ENCODE results near the gene MPZL1. TPM values are rescaled to one million over a fixed set of nuclear protein-coding genes. Genes with fewer than 3 reads are reported as not detected.

Gene MPZL1
- polyA plus RNA-seq, 2 of the 4 experiments (the other 2 are of a cell fraction) = 92.6 to 178 TPM

- Histone ChIP-seq H3K4me1 (peaks cover 63% of the 10 kb centered on the region), H3K27ac (peak overlapping the region in 1 of 2 experiments; percentile 10; a peak in 2 of 6 replicates), H3K4me2 (peak overlapping the region; percentile 47), H3K4me3 (no peak overlapping the region), H3K9me3 (no peaks in the 10 kb centered on the region)
- no peak for ATAC-seq
- no peak for FAIRE-seq
- TF ChIP-seq USF2 (IDR thresholded peaks at IDR 0.05) (no peak), ZNF302 (CRISPR knock-in tag; IDR thresholded peaks at IDR 0.05) (no peak), E2F6 (IDR thresholded peaks at IDR 0.05; ENCODE audit: borderline replicate concordance, low read depth) (no peak), FOSB (CRISPR knock-in tag; IDR thresholded peaks at IDR 0.05) (no peak), HDAC2 (IDR thresholded peaks at IDR 0.05) (no peak)
- ChIA-PET POLR2A (no interaction called here), CTCF (interaction anchor here (2.1 kb wide), 1 partner anchor 10 kb away, joined by 5 read pairs; no protein-coding TSS in a partner anchor)
- DNase-seq (ENCODE audit: low read depth in 1 of 2, low spot score in 1 of 2) = no peak
These were observed 30.6 kb downstream of the MPZL1 start for GRCh38 chr1:167752219-167752985.

- ATAC-seq (peak in 1 of 2 experiments; percentile 28; a peak in 3 of 6 replicates), DNase-seq (ENCODE audit: low read depth in 1 of 2, low spot score in 1 of 2) (no peak), FAIRE-seq (no peak)
- CTCF ChIA-PET = interaction anchor here (0.6 to 1.2 kb wide), 2 partner anchors 13 to 869 kb away, joined by 3 read pairs; no protein-coding TSS in a partner anchor
- H3K9me3 ChIP-seq = no peaks in the 10 kb centered on the region
- no peak overlapping the region for H3K4me3 ChIP-seq
- H3K27ac ChIP-seq = no peak overlapping the region
- TF ChIP-seq RARB (CRISPR knock-in tag; IDR thresholded peaks at IDR 0.05) = no peak
- no peak for TF ChIP-seq CHD2 (IDR thresholded peaks at IDR 0.05; ENCODE audit: low read length, partially characterized antibody)
- no peak for TF ChIP-seq CBX2 (IDR thresholded peaks at IDR 0.05; ENCODE audit: borderline replicate concordance, low read depth)
- TF ChIP-seq MYC (IDR thresholded peaks at IDR 0.05; ENCODE audit: borderline replicate concordance, low read length) = no peak
- POLR2A ChIA-PET = no interaction called here
- H3K4me1 ChIP-seq = peaks cover 33% of the 10 kb centered on the region
- WGBS (ENCODE audit: missing lambda C conversion rate) = 87% methylated on average over 3 of the region's 3 CpGs
- H3K4me2 ChIP-seq = no peak overlapping the region
These were observed 33.9 kb downstream of the MPZL1 start for GRCh38 chr1:167755654-167756053.

- ATAC-seq (peak in 1 of 2 experiments; percentile 31; a peak in 1 of 6 replicates), FAIRE-seq (no peak), DNase-seq (ENCODE audit: low read depth in 1 of 2, low spot score in 1 of 2) (no peak)
- ChIA-PET POLR2A (no interaction called here), CTCF (interaction anchor here (0.7 to 1.2 kb wide), 3 partner anchors 12 to 43 kb away, joined by 3 to 4 read pairs (median 3); no protein-coding TSS in a partner anchor)
- H3K4me1 ChIP-seq = peaks cover 22% of the 10 kb centered on the region
- no peak overlapping the region for H3K4me3 ChIP-seq
- H3K9me3 ChIP-seq = no peaks in the 10 kb centered on the region
- TF ChIP-seq HES2 (IDR thresholded peaks at IDR 0.05) (no peak), HOXB13 (CRISPR knock-in tag; IDR thresholded peaks at IDR 0.05; ENCODE audit: low read depth) (no peak), CBX2 (IDR thresholded peaks at IDR 0.05; ENCODE audit: borderline replicate concordance, low read depth) (no peak)
- no peak overlapping the region for H3K4me2 ChIP-seq
- H3K27ac ChIP-seq = no peak overlapping the region
- 74% methylated on average over 7 of the region's 7 CpGs for WGBS (ENCODE audit: missing lambda C conversion rate)
These were observed 35.1 kb downstream of the MPZL1 start for GRCh38 chr1:167756730-167757405.

- Histone ChIP-seq H3K27ac (no peak overlapping the region), H3K4me2 (no peak overlapping the region), H3K9me3 (no peaks in the 10 kb centered on the region), H3K4me3 (no peak overlapping the region), H3K4me1 (peaks cover 14% of the 10 kb centered on the region)
- no peak for TF ChIP-seq RCOR1 (IDR thresholded peaks at IDR 0.05; ENCODE audit: low read depth, low read length)
- no peak for TF ChIP-seq HDAC2 (IDR thresholded peaks at IDR 0.05)
- no peak for TF ChIP-seq PHF8 (IDR thresholded peaks at IDR 0.05; ENCODE audit: borderline replicate concordance, low read depth)
- no peak for TF ChIP-seq CBX8 (IDR thresholded peaks at IDR 0.05)
- TF ChIP-seq SMC3 (IDR thresholded peaks at IDR 0.05) = no peak
- no peak for TF ChIP-seq TP53 (CRISPR knock-in tag; IDR thresholded peaks at IDR 0.05)
- no peak for TF ChIP-seq ZC3H11A (IDR thresholded peaks at IDR 0.05)
- no peak for TF ChIP-seq CHD4 (IDR thresholded peaks at IDR 0.05; ENCODE audit: borderline replicate concordance)
- no peak for TF ChIP-seq NR3C1 (IDR thresholded peaks at IDR 0.05)
- ATAC-seq (no peak), DNase-seq (ENCODE audit: low read depth in 1 of 2, low spot score in 1 of 2) (no peak), FAIRE-seq (no peak)
- ChIA-PET POLR2A (no interaction called here), CTCF (interaction anchor here (0.8 kb wide), 1 partner anchor 42 kb away, joined by 4 read pairs; no protein-coding TSS in a partner anchor)
- 93% methylated on average over 4 of the region's 4 CpGs for WGBS (ENCODE audit: missing lambda C conversion rate)
These were observed 35.9 kb downstream of the MPZL1 start for GRCh38 chr1:167757433-167758309.

Data from A549 (cell line).